Hindlimb muscle (tissue), 1 donor: ENCODE results near the gene PRDM16. TPM values are rescaled to one million over a fixed set of nuclear protein-coding genes. Genes with fewer than 3 reads are reported as not detected.

ENCODE experiments used
- DNase-seq: peaks from one replicate; pipeline ENCODE4 v3.0.0-alpha.2; 2013
- polyA plus RNA-seq: library from polyadenylated mRNA; unstranded; fragments of 120-200 nt; gene quantifications from one replicate; pipeline ENCODE4 v1.2.1, GENCODE V29; 2013; ENCODE audit not compliant: insufficient read length

PRDM16 gene
- polyA plus RNA-seq, 1 donor, result 0.80 TPM

GRCh38 chr1:3378411-3379208, 309.6 kb downstream of the PRDM16 start:
- DNase-seq, result no peak

- DNase-seq, result no peak
These were observed 310.9 kb downstream of the PRDM16 start for GRCh38 chr1:3379934-3380333.

- DNase-seq, result no peak
These were observed 311.5 kb downstream of the PRDM16 start for GRCh38 chr1:3380469-3380868.

- no peak for DNase-seq
These were observed 312.9 kb downstream of the PRDM16 start for GRCh38 chr1:3381901-3382300.

GRCh38 chr1:3382326-3383057, 313.5 kb downstream of the PRDM16 start:
- no peak for DNase-seq

- DNase-seq, result no peak
These were observed 314.7 kb downstream of the PRDM16 start for GRCh38 chr1:3383679-3384078.

GRCh38 chr1:3384407-3384806, 315.4 kb downstream of the PRDM16 start:
- DNase-seq, result no peak

- peak; percentile 26 for DNase-seq
These were observed 317.4 kb downstream of the PRDM16 start for GRCh38 chr1:3386205-3387002.

- DNase-seq, result no peak
These were observed 318.4 kb downstream of the PRDM16 start for GRCh38 chr1:3387401-3387800.

- DNase-seq, result no peak
These were observed 320.3 kb downstream of the PRDM16 start for GRCh38 chr1:3389093-3389833.

GRCh38 chr1:3390291-3390690, 321.3 kb downstream of the PRDM16 start:
- no peak for DNase-seq

GRCh38 chr1:3391711-3392110, 322.7 kb downstream of the PRDM16 start:
- DNase-seq, result no peak

- no peak for DNase-seq
These were observed 324.3 kb downstream of the PRDM16 start for GRCh38 chr1:3393024-3393986.

- no peak for DNase-seq
These were observed 325.3 kb downstream of the PRDM16 start for GRCh38 chr1:3393987-3394920.

- no peak for DNase-seq
These were observed 327.4 kb downstream of the PRDM16 start for GRCh38 chr1:3396411-3396810.

GRCh38 chr1:3397311-3397710, 328.3 kb downstream of the PRDM16 start:
- DNase-seq, result no peak

- no peak for DNase-seq
These were observed 329.6 kb downstream of the PRDM16 start for GRCh38 chr1:3398396-3399140.

- DNase-seq, result no peak
These were observed 330.7 kb downstream of the PRDM16 start for GRCh38 chr1:3399732-3400131.

GRCh38 chr1:3401585-3402257, 332.7 kb downstream of the PRDM16 start:
- DNase-seq, result no peak
